GM18507 (cell line): Measurements from ENCODE around the gene HOXB7.

ENCODE experiments used
- DNase-seq: peaks from one replicate; pipeline ENCODE4 v3.0.0; 2011; ENCODE audit warnings: low read depth; ENCODE audit not compliant: insufficient read length; ENCODE audit errors: extremely low spot score
- FAIRE-seq: peaks from 2 replicates; lab custom pipeline; 2011; peaks lifted over from hg19 to GRCh38; lab: Jason Lieb, UNC

HOXB7 gene

DNA sequence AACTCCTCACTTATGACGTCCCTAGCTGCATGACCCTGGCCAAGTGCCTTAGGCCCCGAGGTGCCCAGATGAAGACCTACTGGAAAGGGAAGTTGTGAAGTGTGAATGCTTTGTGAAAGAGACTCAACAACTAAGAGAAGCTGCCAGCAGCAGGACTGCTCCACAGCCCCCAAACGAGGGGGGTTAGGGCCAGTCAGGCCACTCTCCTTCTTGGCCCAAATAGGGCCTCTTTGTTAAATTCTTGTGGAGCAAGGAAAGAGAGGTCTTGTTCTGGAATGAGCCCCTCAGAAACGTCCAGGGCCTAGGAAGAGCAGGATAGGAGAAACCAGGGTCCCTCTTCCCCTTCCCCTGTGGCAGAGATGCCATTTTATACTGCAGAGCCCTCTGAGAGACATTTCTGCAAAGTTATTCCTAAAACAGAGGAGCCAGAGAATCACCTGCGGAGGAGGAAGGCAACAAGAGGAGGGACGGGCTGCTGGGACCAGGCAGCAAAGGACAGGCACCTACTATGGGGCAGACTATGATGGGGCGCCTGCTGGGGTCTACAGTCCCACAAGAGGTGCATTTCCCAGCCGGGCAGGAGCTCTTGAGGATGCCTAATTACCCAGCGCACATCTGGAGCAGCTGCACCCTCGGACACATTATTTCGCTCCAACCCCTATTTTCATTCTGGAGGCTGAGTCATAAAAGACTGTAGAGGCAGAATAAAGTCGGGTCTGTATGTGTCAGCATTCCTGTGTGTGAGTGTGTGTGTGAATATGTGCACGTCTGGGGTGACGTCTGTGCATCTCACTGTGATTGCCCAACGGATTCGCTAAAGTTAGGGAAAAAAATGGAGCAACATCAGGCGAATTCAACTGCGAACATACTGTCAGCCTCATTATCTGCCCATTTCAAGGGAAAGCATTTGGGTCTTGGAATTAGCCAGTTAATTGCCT is 26.8 kb upstream of the HOXB7 start:
- DNase-seq (no peak), FAIRE-seq (no peak)

DNA sequence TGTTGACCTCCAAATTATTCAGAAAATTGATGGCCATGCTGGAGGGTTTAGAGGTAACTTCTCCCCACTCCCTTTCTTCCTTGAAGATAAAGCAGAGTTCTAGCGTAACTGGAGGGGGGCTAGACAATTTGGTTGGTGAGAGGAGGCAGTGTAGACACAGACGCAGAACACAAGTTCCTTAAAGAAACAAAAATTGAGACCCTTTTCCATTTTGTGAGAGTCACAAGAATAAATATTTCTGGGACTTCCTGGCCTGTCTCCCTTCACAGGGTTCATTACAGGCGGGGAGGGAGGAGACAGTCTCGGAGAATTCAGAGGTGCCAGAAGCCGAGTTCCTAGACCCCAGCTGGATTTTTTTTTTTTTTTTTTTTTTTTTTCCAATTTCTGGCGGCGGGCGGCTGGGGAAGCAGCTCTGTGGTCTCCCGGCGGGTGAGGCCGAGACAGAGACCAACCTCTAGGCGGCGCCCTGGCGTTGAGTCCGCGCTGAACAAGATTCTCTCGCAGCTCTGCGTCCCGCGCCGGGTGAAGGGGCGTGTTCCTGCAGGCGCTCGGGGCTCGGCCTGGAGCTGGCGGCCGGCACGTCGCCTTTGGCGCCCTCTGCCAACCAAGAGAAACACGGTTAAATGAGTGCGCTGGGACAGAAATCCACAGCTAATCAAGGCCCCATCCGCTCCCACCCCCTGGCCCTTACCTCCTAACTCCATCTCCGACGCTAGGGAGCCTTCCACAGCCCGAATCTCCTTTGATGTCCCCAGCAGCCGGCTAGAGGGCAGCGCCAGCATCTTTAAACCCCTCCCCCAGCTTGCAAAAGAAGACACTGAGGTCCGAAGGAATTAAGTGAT is 25.6 kb upstream of the HOXB7 start:
- peak; percentile 48 for FAIRE-seq
- DNase-seq: peak; percentile 53

- FAIRE-seq (no peak), DNase-seq (no peak)
These were observed 23.8 kb upstream of the HOXB7 start for GRCh38 chr17:48634493-48635208.

DNA sequence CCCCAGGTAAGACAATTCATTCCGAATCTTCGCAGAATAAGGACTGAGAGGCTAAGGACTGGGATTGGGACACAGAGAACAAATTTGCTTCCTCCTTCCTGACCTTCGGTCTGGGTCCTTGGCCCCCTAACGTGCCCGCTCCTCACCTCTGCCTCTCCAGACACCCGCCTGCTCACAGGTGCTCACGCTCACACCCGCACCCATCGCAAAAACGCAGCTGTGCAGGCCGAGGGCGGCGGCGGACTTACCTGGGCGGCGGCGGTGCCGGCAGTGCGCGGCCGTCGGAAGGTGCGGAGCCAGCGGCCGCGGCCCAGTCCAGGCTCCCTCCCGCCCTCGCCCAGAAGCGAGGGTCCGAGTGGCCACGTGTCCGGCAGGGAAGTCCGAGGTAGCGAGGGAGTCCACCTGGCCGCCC is 22.5 kb upstream of the HOXB7 start:
- FAIRE-seq (no peak), DNase-seq (no peak)

DNA sequence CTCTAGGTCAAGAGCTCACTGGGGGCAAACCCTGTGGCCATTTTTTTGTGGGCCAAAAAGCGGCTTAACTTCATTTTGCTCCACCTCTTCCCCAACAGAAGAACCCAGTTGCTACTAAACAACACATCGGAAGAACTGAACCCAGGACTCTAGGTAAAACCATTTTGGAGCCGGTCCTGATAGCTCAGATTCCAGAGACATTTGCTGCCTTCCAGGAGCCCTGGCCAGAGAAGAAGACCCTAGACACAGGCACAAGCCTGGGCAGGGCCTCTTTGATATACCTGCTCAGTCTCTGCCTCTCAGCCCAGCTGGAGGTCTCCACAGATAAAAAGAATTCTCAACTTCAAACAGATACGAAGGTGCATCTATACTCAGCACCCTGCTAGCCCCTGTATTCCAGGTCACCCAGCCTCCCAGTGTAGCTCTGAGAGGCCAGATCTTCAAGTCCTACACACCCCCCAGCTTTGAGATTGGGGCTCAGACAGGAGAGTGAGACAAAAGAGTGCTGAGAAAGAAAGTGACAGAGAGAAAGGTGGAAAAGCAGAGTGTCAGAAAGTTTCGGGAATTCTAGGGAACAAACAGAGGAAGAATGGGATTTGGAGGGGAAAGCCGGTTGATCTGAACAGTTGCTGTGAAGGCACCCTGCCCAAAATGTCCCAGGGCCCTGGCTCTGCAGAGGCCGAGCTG is 21.9 kb upstream of the HOXB7 start:
- DNase-seq: no peak
- FAIRE-seq: no peak

GRCh38 chr17:48631693-48632578 is 21.1 kb upstream of the HOXB7 start:
- no peak for DNase-seq
- peak; percentile 67 for FAIRE-seq

DNA sequence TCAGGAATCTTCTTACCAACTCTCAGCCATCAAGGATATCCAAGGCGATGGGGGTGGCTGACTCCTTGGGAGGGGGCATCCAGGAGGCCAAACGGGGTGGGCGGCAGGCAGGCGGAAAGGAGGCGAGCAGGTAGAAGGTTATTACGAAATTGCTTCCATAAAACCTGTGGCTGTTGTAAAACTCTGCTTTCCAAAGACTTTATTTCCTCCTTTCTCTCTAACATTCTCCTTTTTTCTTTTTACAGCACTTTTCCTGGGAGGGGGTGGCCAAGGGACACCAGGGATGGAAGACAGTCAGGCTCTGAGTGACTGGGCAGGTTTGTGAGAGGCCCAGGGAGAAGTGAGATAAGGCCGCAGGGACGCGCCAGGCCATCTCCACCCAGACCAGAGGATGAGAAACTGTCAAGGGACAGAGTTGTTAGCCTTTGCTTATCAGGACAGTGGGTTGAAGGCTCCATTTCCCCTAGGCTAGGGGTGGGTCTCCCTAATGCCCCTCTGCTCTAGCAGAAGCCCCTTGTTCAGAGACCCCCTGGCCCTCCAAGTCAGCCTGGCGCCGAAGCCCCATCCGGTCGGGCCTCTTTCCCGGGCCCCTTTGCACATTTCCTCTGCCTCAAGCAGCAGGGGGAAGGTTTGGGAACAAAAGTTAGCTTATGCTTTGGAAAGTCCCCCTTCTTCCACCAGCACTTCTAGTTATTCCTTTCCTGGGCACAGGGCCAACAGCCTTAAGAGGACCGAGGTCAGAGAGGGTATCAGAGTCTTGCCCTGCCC is 20.3 kb upstream of the HOXB7 start:
- DNase-seq (no peak), FAIRE-seq (no peak)

DNA sequence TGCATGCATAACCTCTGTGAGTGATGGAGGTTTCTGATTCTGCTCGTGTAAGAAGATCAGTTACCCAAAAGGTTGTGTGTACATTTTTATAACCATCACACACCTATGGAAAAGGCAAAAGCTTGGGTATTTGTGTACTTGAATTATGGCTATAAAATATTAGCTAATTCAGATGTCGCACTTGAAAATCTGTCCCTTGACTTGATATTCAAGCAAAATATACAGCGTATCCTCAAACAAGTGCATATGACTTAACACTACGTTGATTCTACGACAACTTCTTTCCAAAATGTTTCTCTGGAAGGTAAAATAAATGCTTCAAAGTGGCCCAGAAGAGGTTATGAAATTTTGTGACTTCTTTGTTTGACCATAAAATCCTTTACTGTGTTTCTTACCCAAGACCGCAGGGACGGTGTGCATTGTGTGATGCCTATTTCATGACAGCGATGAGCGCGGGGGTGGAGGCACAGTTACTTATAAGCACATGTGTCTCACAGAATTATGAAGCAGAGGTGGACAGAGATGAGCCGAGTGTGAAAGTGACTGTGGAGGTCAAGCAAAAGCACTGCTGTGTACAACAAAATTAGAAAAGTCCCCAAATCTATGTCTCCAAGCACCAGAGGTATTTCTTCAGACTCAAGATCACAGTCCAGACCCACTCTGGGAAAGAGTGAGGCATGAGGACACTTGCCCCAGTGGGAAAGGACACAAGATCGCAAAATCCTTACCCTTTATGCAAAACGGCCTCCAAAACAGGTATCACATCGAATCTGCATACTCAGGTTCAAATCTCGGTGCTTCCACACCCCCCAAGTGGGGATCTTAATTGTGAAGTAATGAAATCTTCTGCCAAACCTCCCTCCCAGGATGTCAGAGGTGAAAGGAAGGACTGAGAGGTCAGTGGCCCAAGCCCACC is 19.4 kb upstream of the HOXB7 start:
- FAIRE-seq (no peak), DNase-seq (no peak)

DNA sequence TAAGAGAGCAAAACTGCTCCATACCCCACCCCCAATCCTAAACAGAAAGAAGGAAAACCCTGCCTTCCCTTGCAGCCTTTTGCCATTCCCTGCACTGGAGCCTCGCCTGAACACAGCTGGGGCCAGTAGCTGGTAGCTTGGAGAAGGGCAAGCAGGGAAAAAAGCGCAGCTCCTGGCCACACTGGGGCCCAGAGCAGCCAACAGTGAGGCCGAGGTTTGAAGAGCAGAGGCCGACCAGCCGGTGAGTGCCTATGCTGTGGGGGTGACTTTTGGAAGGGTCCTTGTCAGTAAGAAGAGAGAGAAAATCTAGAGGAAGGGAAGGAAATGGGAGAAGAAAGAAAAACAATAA is 18.6 kb upstream of the HOXB7 start:
- FAIRE-seq (no peak), DNase-seq (no peak)

GRCh38 chr17:48628649-48629410 is 18.0 kb upstream of the HOXB7 start:
- DNase-seq (no peak), FAIRE-seq (no peak)

GRCh38 chr17:48627623-48628521 is 17.1 kb upstream of the HOXB7 start:
- no peak for DNase-seq
- no peak for FAIRE-seq

- no peak for FAIRE-seq
These were observed 16.3 kb upstream of the HOXB7 start for GRCh38 chr17:48627118-48627597.

DNA sequence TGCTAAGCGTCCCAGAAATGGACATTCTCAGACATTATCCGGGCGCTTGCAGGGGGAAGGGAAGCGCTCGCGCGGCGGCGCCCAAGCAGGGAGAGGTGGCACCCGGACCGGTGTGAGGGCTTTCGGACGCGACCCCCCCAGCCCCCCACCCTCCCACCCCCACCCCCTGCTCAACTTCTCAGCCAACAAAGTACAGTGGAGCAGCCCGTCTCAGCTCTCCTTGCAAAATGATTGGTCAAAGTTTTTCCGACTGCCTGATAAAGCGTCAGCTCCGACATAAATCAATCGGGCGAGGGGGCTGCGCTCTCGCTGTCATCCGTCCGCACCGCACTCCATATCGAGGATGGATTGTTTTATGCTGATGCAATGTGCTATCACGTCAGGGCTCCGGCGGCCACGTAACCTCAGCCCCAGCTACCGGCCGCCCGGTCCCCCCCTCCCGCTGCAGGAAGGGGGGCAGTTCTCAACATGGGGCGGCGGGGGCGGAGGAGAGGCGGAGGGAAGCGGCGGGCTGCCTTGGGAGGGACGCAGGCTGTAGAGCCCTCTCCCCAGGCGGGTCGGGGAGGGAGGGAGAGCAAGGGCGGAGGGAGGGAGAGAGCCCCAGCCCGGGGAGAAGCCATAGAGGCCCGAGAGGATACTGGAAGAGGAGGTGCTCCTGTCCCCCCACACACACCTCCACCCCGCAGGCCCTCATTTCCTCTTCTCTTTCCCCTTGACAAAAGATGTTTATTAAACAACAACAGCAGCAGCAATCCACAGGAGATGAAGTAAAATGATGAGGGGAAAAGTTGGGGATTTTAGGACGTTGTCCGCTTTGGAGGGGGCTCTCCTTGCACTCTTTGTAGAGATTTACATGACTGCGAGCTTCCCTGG is 15.7 kb upstream of the HOXB7 start, which contains the start of gene HOXB9:
Gene HOXB9 (minus strand): TSS at position 114 of the 873 bp plus-strand sequence. CDS start 89 bp downstream, at position 25.
- FAIRE-seq (peak; percentile 31), DNase-seq (no peak)

More at GRCh38 chr17:48627118-48627597, 16.3 kb upstream of the HOXB7 start:
- no peak for DNase-seq
